Ishikawa (cell line): ENCODE data around the gene CHST2.

ENCODE experiments used
- CEBPB ChIP-seq: IDR thresholded peaks from 2 replicates; pipeline ENCODE4 v1.6.1; 2012
- NFIC ChIP-seq: IDR thresholded peaks from 2 replicates; pipeline ENCODE4 v1.6.1; 2012
- REST ChIP-seq: IDR thresholded peaks from 2 replicates; pipeline ENCODE4 v1.6.1; 2012; ENCODE audit warnings: low read depth, mild to moderate bottlenecking
- TAF1 ChIP-seq: IDR thresholded peaks from 2 replicates; pipeline ENCODE4 v1.6.1; 2012; ENCODE audit warnings: low read depth, mild to moderate bottlenecking
- TCF12 ChIP-seq: IDR thresholded peaks from 2 replicates; pipeline ENCODE4 v1.6.1; 2012; ENCODE audit warnings: low read depth
- YY1 ChIP-seq: IDR thresholded peaks from 2 replicates; pipeline ENCODE4 v1.6.1; 2012; ENCODE audit warnings: low read depth
- ZBTB7A ChIP-seq: IDR thresholded peaks from 2 replicates; pipeline ENCODE4 v1.6.1; 2012; ENCODE audit warnings: low read depth

- TF ChIP-seq NFIC (no peak), REST (no peak), TAF1 (no peak), ZBTB7A (no peak), CEBPB (no peak), TCF12 (no peak), YY1 (no peak)
These were observed 53.7 kb downstream of the CHST2 start for GRCh38 chr3:143173242-143173641.
